ENCODE results near the gene SERPINA5. TPM values are rescaled to one million over a fixed set of nuclear protein-coding genes. Genes with fewer than 3 reads are reported as not detected.

SERPINA5 gene
- total and polyA plus RNA-seq, 2 donors (not counting 1 experiment from before 2014, with no cell fraction given): not detected

GRCh38 chr14:94598506-94598815 lies 17.2 kb downstream of the SERPINA5 start:
- ChIA-PET POLR2A (no interaction called here), CTCF (no interaction called here)
- Mint-ChIP-seq H3K4me1 (no peaks in the 10 kb centered on the region), H3K9me3 (ENCODE audit: insufficient read depth) (no peaks in the 10 kb centered on the region), H3K27ac (no peak overlapping the region), H3K27me3 (peaks cover 7% of the 10 kb centered on the region), H3K4me3 (no peak overlapping the region)
- intact Hi-C loops (cut with micrococcal nuclease): no loop called here
- DNase-seq (no peak), ATAC-seq (ENCODE audit: low read depth) (no peak)
- Histone ChIP-seq H3K4me2 (replicated peaks; ENCODE audit: low read depth, low read length, poor library complexity, severe bottlenecking) (no peak overlapping the region), H3K36me3 (replicated peaks in 1 of 2; ENCODE audit: control extremely low read depth in 1 of 2, control insufficient read depth in 1 of 2, extremely low read depth in 1 of 2, insufficient read depth in 2 of 2, low read length in 1 of 2) (no peaks in the 10 kb centered on the region), H3K27me3 (replicated peaks in 1 of 4; ENCODE audit: control extremely low read depth in 1 of 4, control insufficient read depth in 3 of 4, insufficient read depth in 4 of 4, low read length in 3 of 4) (no peaks in the 10 kb centered on the region), H3K9ac (ENCODE audit: low read length) (no peak overlapping the region), H3K79me2 (ENCODE audit: control insufficient read depth, insufficient read depth, low read length) (no peaks in the 10 kb centered on the region), H3K4me3 (ENCODE audit: control extremely low read depth in 1 of 5, extremely low read depth in 1 of 5, insufficient read depth in 1 of 5, low read depth in 2 of 5, low read length in 4 of 5) (no peak overlapping the region), H3K9me3 (ENCODE audit: control extremely low read depth in 1 of 3, control insufficient read depth in 2 of 3, insufficient read depth in 1 of 3, low read length in 2 of 3) (peaks cover 0 to 14% (median 0%) of the 10 kb centered on the region in 3 donors), H4K20me1 (ENCODE audit: control insufficient read depth, insufficient read depth, low read length, poor library complexity, severe bottlenecking) (no peaks in the 10 kb centered on the region), H2AFZ (ENCODE audit: insufficient read depth, low read depth, low read length, poor library complexity, severe bottlenecking) (no peak overlapping the region), H3K27ac (ENCODE audit: low read length in 2 of 2) (no peak overlapping the region), H3K4me1 (ENCODE audit: control insufficient read depth in 2 of 2, insufficient read depth in 2 of 2, low read length in 2 of 2) (no peaks in the 10 kb centered on the region)
- TF ChIP-seq CTCF (IDR thresholded peaks at IDR 0.05) (no peak), EZH2 (IDR thresholded peaks at IDR 0.05; ENCODE audit: borderline replicate concordance, insufficient read depth, low read depth, low read length, poor library complexity, severe bottlenecking) (no peak)
- 83% methylated on average over 7 of the region's 7 CpGs for WGBS (ENCODE audit: insufficient coverage)

- H3K27ac ChIP-seq (ENCODE audit: low read length in 2 of 2): no peak overlapping the region
- H3K9ac ChIP-seq (ENCODE audit: low read length): no peak overlapping the region
- no peak overlapping the region for H3K4me2 ChIP-seq (replicated peaks; ENCODE audit: low read depth, low read length, poor library complexity, severe bottlenecking)
- H3K4me3 ChIP-seq (ENCODE audit: control extremely low read depth in 1 of 5, extremely low read depth in 1 of 5, insufficient read depth in 1 of 5, low read depth in 2 of 5, low read length in 4 of 5): no peak overlapping the region
- ChIA-PET CTCF (no interaction called here), POLR2A (no interaction called here)
- no peaks in the 10 kb centered on the region for H4K20me1 ChIP-seq (ENCODE audit: control insufficient read depth, insufficient read depth, low read length, poor library complexity, severe bottlenecking)
- peaks cover 0 to 14% (median 0%) of the 10 kb centered on the region in 3 donors for H3K9me3 ChIP-seq (ENCODE audit: control extremely low read depth in 1 of 3, control insufficient read depth in 2 of 3, insufficient read depth in 1 of 3, low read length in 2 of 3)
- Mint-ChIP-seq H3K27ac (no peak overlapping the region), H3K4me1 (no peaks in the 10 kb centered on the region), H3K9me3 (ENCODE audit: insufficient read depth) (no peaks in the 10 kb centered on the region), H3K4me3 (no peak overlapping the region), H3K27me3 (peaks cover 7% of the 10 kb centered on the region)
- no peak for TF ChIP-seq EZH2 (IDR thresholded peaks at IDR 0.05; ENCODE audit: borderline replicate concordance, insufficient read depth, low read depth, low read length, poor library complexity, severe bottlenecking)
- TF ChIP-seq CTCF (IDR thresholded peaks at IDR 0.05): no peak
- no peaks in the 10 kb centered on the region for H3K4me1 ChIP-seq (ENCODE audit: control insufficient read depth in 2 of 2, insufficient read depth in 2 of 2, low read length in 2 of 2)
- intact Hi-C loops (cut with micrococcal nuclease): no loop called here
- no peak overlapping the region for H2AFZ ChIP-seq (ENCODE audit: insufficient read depth, low read depth, low read length, poor library complexity, severe bottlenecking)
- H3K36me3 ChIP-seq (replicated peaks in 1 of 2; ENCODE audit: control extremely low read depth in 1 of 2, control insufficient read depth in 1 of 2, extremely low read depth in 1 of 2, insufficient read depth in 2 of 2, low read length in 1 of 2): no peaks in the 10 kb centered on the region
- WGBS (ENCODE audit: insufficient coverage): 75% methylated on average over 8 of the region's 11 CpGs
- no peak for DNase-seq
- H3K79me2 ChIP-seq (ENCODE audit: control insufficient read depth, insufficient read depth, low read length): no peaks in the 10 kb centered on the region
- H3K27me3 ChIP-seq (replicated peaks in 1 of 4; ENCODE audit: control extremely low read depth in 1 of 4, control insufficient read depth in 3 of 4, insufficient read depth in 4 of 4, low read length in 3 of 4): no peaks in the 10 kb centered on the region
- no peak for ATAC-seq (ENCODE audit: low read depth)
Observed at GRCh38 chr14:94598816-94599655, 17.8 kb downstream of the SERPINA5 start.
